Measurements from ENCODE around the gene TMEM184B.

The TMEM184B gene

GRCh38 chr22:38305471-38306448 lies 33.0 kb upstream of the TMEM184B start:
- peak overlapping the region in 1 of 2 donors; percentile 36 for H3K9ac ChIP-seq (ENCODE audit: low read depth in 1 of 2, low read length in 2 of 2)
- H3K27ac ChIP-seq (ENCODE audit: low read depth, low read length) = peak overlapping the region; percentile 34
- peaks cover 24 to 45% of the 10 kb centered on the region in 2 donors for H3K4me1 ChIP-seq (ENCODE audit: control insufficient read depth in 1 of 2, insufficient read depth in 2 of 2, low read length in 2 of 2)
- H3K27me3 ChIP-seq (ENCODE audit: control insufficient read depth in 1 of 2, insufficient read depth in 2 of 2, low read length in 2 of 2) = no peaks in the 10 kb centered on the region
- peaks cover 5 to 51% of the 10 kb centered on the region in 2 donors for H3K36me3 ChIP-seq (ENCODE audit: control insufficient read depth in 1 of 2, insufficient read depth in 2 of 2, low read length in 2 of 2)
- peak overlapping the region; percentile 37 to 60 for H3K4me3 ChIP-seq (ENCODE audit: low read depth in 1 of 2, low read length in 2 of 2)
- H3K9me3 ChIP-seq (ENCODE audit: control insufficient read depth in 1 of 2, low read length in 2 of 2) = no peaks in the 10 kb centered on the region

GRCh38 chr22:38304526-38304925 lies 31.7 kb upstream of the TMEM184B start:
- Histone ChIP-seq H3K36me3 (ENCODE audit: control insufficient read depth in 1 of 2, insufficient read depth in 2 of 2, low read length in 2 of 2) (peaks cover 18 to 55% of the 10 kb centered on the region in 2 donors), H3K27ac (ENCODE audit: low read depth, low read length) (no peak overlapping the region), H3K27me3 (ENCODE audit: control insufficient read depth in 1 of 2, insufficient read depth in 2 of 2, low read length in 2 of 2) (no peaks in the 10 kb centered on the region), H3K9ac (ENCODE audit: low read depth in 1 of 2, low read length in 2 of 2) (no peak overlapping the region), H3K4me3 (ENCODE audit: low read depth in 1 of 2, low read length in 2 of 2) (no peak overlapping the region), H3K9me3 (ENCODE audit: control insufficient read depth in 1 of 2, low read length in 2 of 2) (no peaks in the 10 kb centered on the region), H3K4me1 (ENCODE audit: control insufficient read depth in 1 of 2, insufficient read depth in 2 of 2, low read length in 2 of 2) (peaks cover 16 to 33% of the 10 kb centered on the region in 2 donors)

GRCh38 chr22:38303974-38304373 lies 31.2 kb upstream of the TMEM184B start:
- no peak overlapping the region for H3K27ac ChIP-seq (ENCODE audit: low read depth, low read length)

GRCh38 chr22:38302906-38303305 lies 30.1 kb upstream of the TMEM184B start:
- Histone ChIP-seq H3K36me3 (ENCODE audit: control insufficient read depth in 1 of 2, insufficient read depth in 2 of 2, low read length in 2 of 2) (peaks cover 19 to 60% of the 10 kb centered on the region in 2 donors), H3K27ac (ENCODE audit: low read depth, low read length) (no peak overlapping the region), H3K9ac (ENCODE audit: low read depth in 1 of 2, low read length in 2 of 2) (no peak overlapping the region)

More at GRCh38 chr22:38303974-38304373, 31.2 kb upstream of the TMEM184B start:
- Histone ChIP-seq H3K4me3 (ENCODE audit: low read depth in 1 of 2, low read length in 2 of 2) (no peak overlapping the region), H3K9me3 (ENCODE audit: control insufficient read depth in 1 of 2, low read length in 2 of 2) (no peaks in the 10 kb centered on the region), H3K4me1 (ENCODE audit: control insufficient read depth in 1 of 2, insufficient read depth in 2 of 2, low read length in 2 of 2) (peaks cover 16 to 30% of the 10 kb centered on the region in 2 donors), H3K36me3 (ENCODE audit: control insufficient read depth in 1 of 2, insufficient read depth in 2 of 2, low read length in 2 of 2) (peaks cover 18 to 58% of the 10 kb centered on the region in 2 donors), H3K27me3 (ENCODE audit: control insufficient read depth in 1 of 2, insufficient read depth in 2 of 2, low read length in 2 of 2) (no peaks in the 10 kb centered on the region), H3K9ac (ENCODE audit: low read depth in 1 of 2, low read length in 2 of 2) (no peak overlapping the region)

GRCh38 chr22:38300946-38301345 lies 28.1 kb upstream of the TMEM184B start:
- Histone ChIP-seq H3K36me3 (ENCODE audit: control insufficient read depth in 1 of 2, insufficient read depth in 2 of 2, low read length in 2 of 2) (peaks cover 37 to 77% of the 10 kb centered on the region in 2 donors), H3K4me1 (ENCODE audit: control insufficient read depth in 1 of 2, insufficient read depth in 2 of 2, low read length in 2 of 2) (peaks cover 13 to 21% of the 10 kb centered on the region in 2 donors), H3K27ac (ENCODE audit: low read depth, low read length) (no peak overlapping the region), H3K4me3 (ENCODE audit: low read depth in 1 of 2, low read length in 2 of 2) (no peak overlapping the region), H3K9me3 (ENCODE audit: control insufficient read depth in 1 of 2, low read length in 2 of 2) (no peaks in the 10 kb centered on the region), H3K9ac (ENCODE audit: low read depth in 1 of 2, low read length in 2 of 2) (no peak overlapping the region), H3K27me3 (ENCODE audit: control insufficient read depth in 1 of 2, insufficient read depth in 2 of 2, low read length in 2 of 2) (no peaks in the 10 kb centered on the region)

More at GRCh38 chr22:38302906-38303305, 30.1 kb upstream of the TMEM184B start:
- Histone ChIP-seq H3K4me3 (ENCODE audit: low read depth in 1 of 2, low read length in 2 of 2) (no peak overlapping the region), H3K9me3 (ENCODE audit: control insufficient read depth in 1 of 2, low read length in 2 of 2) (no peaks in the 10 kb centered on the region), H3K4me1 (ENCODE audit: control insufficient read depth in 1 of 2, insufficient read depth in 2 of 2, low read length in 2 of 2) (peaks cover 16 to 26% of the 10 kb centered on the region in 2 donors), H3K27me3 (ENCODE audit: control insufficient read depth in 1 of 2, insufficient read depth in 2 of 2, low read length in 2 of 2) (no peaks in the 10 kb centered on the region)

- peaks cover 7 to 16% of the 10 kb centered on the region in 2 donors for H3K4me1 ChIP-seq (ENCODE audit: control insufficient read depth in 1 of 2, insufficient read depth in 2 of 2, low read length in 2 of 2)
- peaks cover 37 to 82% of the 10 kb centered on the region in 2 donors for H3K36me3 ChIP-seq (ENCODE audit: control insufficient read depth in 1 of 2, insufficient read depth in 2 of 2, low read length in 2 of 2)
- no peak overlapping the region for H3K9ac ChIP-seq (ENCODE audit: low read depth in 1 of 2, low read length in 2 of 2)
- no peaks in the 10 kb centered on the region for H3K9me3 ChIP-seq (ENCODE audit: control insufficient read depth in 1 of 2, low read length in 2 of 2)
- H3K4me3 ChIP-seq (ENCODE audit: low read depth in 1 of 2, low read length in 2 of 2) = no peak overlapping the region
- H3K27ac ChIP-seq (ENCODE audit: low read depth, low read length) = no peak overlapping the region
- H3K27me3 ChIP-seq (ENCODE audit: control insufficient read depth in 1 of 2, insufficient read depth in 2 of 2, low read length in 2 of 2) = no peaks in the 10 kb centered on the region
These were observed 27.6 kb upstream of the TMEM184B start for GRCh38 chr22:38300197-38300945.

- Histone ChIP-seq H3K9ac (ENCODE audit: low read depth in 1 of 2, low read length in 2 of 2) (no peak overlapping the region), H3K27ac (ENCODE audit: low read depth, low read length) (no peak overlapping the region), H3K4me1 (ENCODE audit: control insufficient read depth in 1 of 2, insufficient read depth in 2 of 2, low read length in 2 of 2) (peaks cover 6 to 12% of the 10 kb centered on the region in 2 donors), H3K36me3 (ENCODE audit: control insufficient read depth in 1 of 2, insufficient read depth in 2 of 2, low read length in 2 of 2) (peaks cover 37 to 87% of the 10 kb centered on the region in 2 donors), H3K9me3 (ENCODE audit: control insufficient read depth in 1 of 2, low read length in 2 of 2) (no peaks in the 10 kb centered on the region), H3K27me3 (ENCODE audit: control insufficient read depth in 1 of 2, insufficient read depth in 2 of 2, low read length in 2 of 2) (no peaks in the 10 kb centered on the region), H3K4me3 (ENCODE audit: low read depth in 1 of 2, low read length in 2 of 2) (no peak overlapping the region)
These were observed 26.9 kb upstream of the TMEM184B start for GRCh38 chr22:38299770-38300102.

- no peaks in the 10 kb centered on the region for H3K9me3 ChIP-seq (ENCODE audit: control insufficient read depth in 1 of 2, low read length in 2 of 2)
- H3K36me3 ChIP-seq (ENCODE audit: control insufficient read depth in 1 of 2, insufficient read depth in 2 of 2, low read length in 2 of 2) = peaks cover 38 to 94% of the 10 kb centered on the region in 2 donors
- H3K9ac ChIP-seq (ENCODE audit: low read depth in 1 of 2, low read length in 2 of 2) = no peak overlapping the region
- H3K27ac ChIP-seq (ENCODE audit: low read depth, low read length) = no peak overlapping the region
- H3K27me3 ChIP-seq (ENCODE audit: control insufficient read depth in 1 of 2, insufficient read depth in 2 of 2, low read length in 2 of 2) = no peaks in the 10 kb centered on the region
- no peak overlapping the region for H3K4me3 ChIP-seq (ENCODE audit: low read depth in 1 of 2, low read length in 2 of 2)
- peaks cover 0 to under 1% of the 10 kb centered on the region in 2 donors for H3K4me1 ChIP-seq (ENCODE audit: control insufficient read depth in 1 of 2, insufficient read depth in 2 of 2, low read length in 2 of 2)
These were observed 25.6 kb upstream of the TMEM184B start for GRCh38 chr22:38298312-38299005.

- no peaks in the 10 kb centered on the region for H3K27me3 ChIP-seq (ENCODE audit: control insufficient read depth in 1 of 2, insufficient read depth in 2 of 2, low read length in 2 of 2)
- no peak overlapping the region for H3K27ac ChIP-seq (ENCODE audit: low read depth, low read length)
- peaks cover 2 to 3% of the 10 kb centered on the region in 2 donors for H3K4me1 ChIP-seq (ENCODE audit: control insufficient read depth in 1 of 2, insufficient read depth in 2 of 2, low read length in 2 of 2)
- H3K9ac ChIP-seq (ENCODE audit: low read depth in 1 of 2, low read length in 2 of 2) = no peak overlapping the region
- peaks cover 40 to 89% of the 10 kb centered on the region in 2 donors for H3K36me3 ChIP-seq (ENCODE audit: control insufficient read depth in 1 of 2, insufficient read depth in 2 of 2, low read length in 2 of 2)
- no peak overlapping the region for H3K4me3 ChIP-seq (ENCODE audit: low read depth in 1 of 2, low read length in 2 of 2)
- no peaks in the 10 kb centered on the region for H3K9me3 ChIP-seq (ENCODE audit: control insufficient read depth in 1 of 2, low read length in 2 of 2)
These were observed 23.6 kb upstream of the TMEM184B start for GRCh38 chr22:38296372-38296771.

Data from duodenal mucosa (tissue), 2 donors.